Gastroesophageal sphincter (tissue), 4 donors: ENCODE data around the gene PATL2. TPM values are rescaled to one million over a fixed set of nuclear protein-coding genes. Genes with fewer than 3 reads are reported as not detected.

Source experiments
- ATAC-seq: fragments of 150-250 bp; one replicate; pipeline ENCODE4 v1.9.1; 2016; ENCODE audit warnings: mild to moderate bottlenecking, moderate library complexity
- H3K27ac ChIP-seq, 4 donors: fragments of 200-600 bp; sonication (generic) in 3 of 4; 1 replicate in 3 of 4; 2 replicates in 1 of 4; pipeline ENCODE4 v1.5.1; 2016 to 2019
- H3K27me3 ChIP-seq: fragments of 200-600 bp; sonication (generic); one replicate; pipeline ENCODE4 v1.5.1; 2019
- H3K36me3 ChIP-seq, 2 donors: fragments of 200-600 bp; sonication (generic); one replicate each; pipeline ENCODE4 v1.5.1; 2019; ENCODE audit warnings: control low read depth in 1 of 2
- H3K4me1 ChIP-seq, 3 donors: fragments of 200-600 bp; sonication (generic); 1 replicate in 2 of 3; 2 replicates in 1 of 3; pipeline ENCODE4 v1.5.1; 2016 to 2019; ENCODE audit warnings: control low read depth in 2 of 3
- H3K4me3 ChIP-seq, 2 donors: fragments of 200-600 bp; sonication (generic); one replicate each; pipeline ENCODE4 v1.5.1; 2019; ENCODE audit warnings: mild to moderate bottlenecking in 1 of 2, moderate library complexity in 1 of 2
- H3K9me3 ChIP-seq, 3 donors: fragments of 200-600 bp; sonication (generic); one replicate each; pipeline ENCODE4 v1.5.1; 2017 to 2019; ENCODE audit warnings: control low read depth in 2 of 3
- CTCF ChIP-seq, 4 experiments: fragments of 200-600 bp in 2 of 4; fragments of 450-650 bp in 2 of 4; sonication (generic) in 1 of 4; IDR thresholded peaks; one replicate each; pipeline ENCODE4 v1.5.1; 2017 to 2019; ENCODE audit warnings: antibody characterized with exemption in 4 of 4, mild to moderate bottlenecking in 2 of 4, moderate library complexity in 2 of 4
- EP300 ChIP-seq: sonication (generic); formaldehyde crosslinking; IDR thresholded peaks from one replicate; pipeline ENCODE4 v1.6.1; 2017; ENCODE audit warnings: antibody characterized with exemption, mild to moderate bottlenecking
- POLR2A ChIP-seq, 2 donors: fragments of 450-650 bp; IDR thresholded peaks; one replicate each; pipeline ENCODE4 v1.6.1; 2017; ENCODE audit warnings: antibody characterized with exemption in 2 of 2, mild to moderate bottlenecking in 2 of 2, moderate library complexity in 1 of 2
- POLR2AphosphoS5 ChIP-seq: sonication (generic); formaldehyde crosslinking; IDR thresholded peaks from one replicate; pipeline ENCODE4 v1.6.1; 2017; ENCODE audit warnings: antibody characterized with exemption
- WGBS, 2 donors: methylation state at CpG; one replicate each; pipeline ENCODE4 v1.1.5; 2018; ENCODE audit warnings: low coverage in 1 of 2; 5-methylcytosine and 5-hydroxymethylcytosine counted together
- total RNA-seq, 4 donors: library from RNA; depleted of rRNA; stranded (reverse); fragments of >200 nt; gene quantifications; one replicate each; pipeline ENCODE4 v1.1.0, GENCODE V29; 2016

PATL2 gene
- total RNA-seq, 4 donors from 2014 or later, result 0.81 to 1.2 (median 1.1) TPM; not detected in 1

GRCh38 chr15:44718927-44719292 lies 7.8 kb upstream of the PATL2 start:
- Histone ChIP-seq H3K4me3 (no peak overlapping the region), H3K9me3 (no peaks in the 10 kb centered on the region), H3K4me1 (peaks cover 0 to 26% (median 12%) of the 10 kb centered on the region in 3 donors), H3K27ac (no peak overlapping the region), H3K36me3 (peaks cover 0 to 46% of the 10 kb centered on the region in 2 donors), H3K27me3 (no peaks in the 10 kb centered on the region)
- TF ChIP-seq EP300 (no peak), POLR2AphosphoS5 (no peak), CTCF (IDR thresholded peaks at IDR 0.05) (no peak), POLR2A (IDR thresholded peaks at IDR 0.05) (no peak)
- no peak for ATAC-seq
- WGBS, 2 donors, result 84 to 88% methylated on average over 5 to 8 of the region's 8 CpGs

- 60 to 92% methylated on average over 3 to 4 of the region's 4 CpGs for WGBS, 2 donors
- Histone ChIP-seq H3K27me3 (no peaks in the 10 kb centered on the region), H3K4me1 (peaks cover 0 to 31% (median 12%) of the 10 kb centered on the region in 3 donors), H3K4me3 (no peak overlapping the region), H3K9me3 (no peaks in the 10 kb centered on the region), H3K36me3 (peaks cover 0 to 46% of the 10 kb centered on the region in 2 donors), H3K27ac (no peak overlapping the region)
- TF ChIP-seq EP300 (no peak), POLR2A (IDR thresholded peaks at IDR 0.05) (no peak), POLR2AphosphoS5 (no peak), CTCF (IDR thresholded peaks at IDR 0.05) (no peak)
- ATAC-seq, result no peak
Observed at GRCh38 chr15:44718180-44718926, 7.2 kb upstream of the PATL2 start.

GRCh38 chr15:44716983-44717602 lies 6.0 kb upstream of the PATL2 start:
- H3K4me1 ChIP-seq, result peaks cover 0 to 39% (median 12%) of the 10 kb centered on the region in 3 donors
- H3K27ac ChIP-seq, result no peak overlapping the region
- H3K36me3 ChIP-seq, result peaks cover 0 to 46% of the 10 kb centered on the region in 2 donors
- H3K27me3 ChIP-seq, result no peaks in the 10 kb centered on the region
- TF ChIP-seq EP300 (no peak), POLR2A (IDR thresholded peaks at IDR 0.05) (no peak), CTCF (IDR thresholded peaks at IDR 0.05) (no peak), POLR2AphosphoS5 (no peak)
- ATAC-seq, result no peak
- WGBS, 2 donors, result 87 to 100% methylated on average over 1 to 2 of the region's 2 CpGs
- no peaks in the 10 kb centered on the region for H3K9me3 ChIP-seq
- H3K4me3 ChIP-seq, result no peak overlapping the region

- ATAC-seq, result no peak
- H3K36me3 ChIP-seq, result peaks cover 0 to 46% of the 10 kb centered on the region in 2 donors
Observed at GRCh38 chr15:44715797-44716334, 4.7 kb upstream of the PATL2 start.

More at GRCh38 chr15:44715797-44716334, 4.7 kb upstream of the PATL2 start:
- Histone ChIP-seq H3K9me3 (no peaks in the 10 kb centered on the region), H3K27ac (no peak overlapping the region), H3K4me1 (peaks cover 0 to 39% (median 12%) of the 10 kb centered on the region in 3 donors), H3K4me3 (no peak overlapping the region), H3K27me3 (no peaks in the 10 kb centered on the region)
- 95 to 100% methylated on average over 1 to 2 of the region's 2 CpGs for WGBS, 2 donors
- TF ChIP-seq POLR2AphosphoS5 (no peak), POLR2A (IDR thresholded peaks at IDR 0.05) (no peak), CTCF (IDR thresholded peaks at IDR 0.05) (no peak), EP300 (no peak)
